PFSK-1 (cell line): ENCODE measurements around the gene SPRR3.

Experiments
- FOXP2 ChIP-seq: optimal IDR thresholded peaks from 2 replicates; pipeline ENCODE3; 2011; ENCODE audit warnings: borderline replicate concordance, control low read depth, inconsistent platforms; ENCODE audit not compliant: insufficient read depth; ENCODE audit errors: extremely low read length, extremely low read depth
- POLR2AphosphoS5 ChIP-seq: IDR thresholded peaks from 2 replicates; pipeline ENCODE4 v1.6.1; 2012; ENCODE audit warnings: low read depth, mild to moderate bottlenecking, control low read depth, low read length, moderate library complexity
- TAF1 ChIP-seq: IDR thresholded peaks from 2 replicates; pipeline ENCODE4 v1.6.1; 2012; ENCODE audit warnings: low read length, control low read depth, borderline replicate concordance; ENCODE audit not compliant: insufficient read depth
- TF ChIP-seq, protein P1 (sequence below), 2 experiments: IDR thresholded peaks; 2 replicates each; pipeline versions ENCODE4 v1.6.1 to v1.8.0; 2011 to 2012; ENCODE audit warnings: low read depth in 2 of 2, low read length in 2 of 2, control low read depth in 1 of 2, inconsistent platforms in 1 of 2, mild to moderate bottlenecking in 1 of 2, moderate library complexity in 1 of 2; ENCODE audit not compliant: insufficient read depth in 1 of 2

DNA sequence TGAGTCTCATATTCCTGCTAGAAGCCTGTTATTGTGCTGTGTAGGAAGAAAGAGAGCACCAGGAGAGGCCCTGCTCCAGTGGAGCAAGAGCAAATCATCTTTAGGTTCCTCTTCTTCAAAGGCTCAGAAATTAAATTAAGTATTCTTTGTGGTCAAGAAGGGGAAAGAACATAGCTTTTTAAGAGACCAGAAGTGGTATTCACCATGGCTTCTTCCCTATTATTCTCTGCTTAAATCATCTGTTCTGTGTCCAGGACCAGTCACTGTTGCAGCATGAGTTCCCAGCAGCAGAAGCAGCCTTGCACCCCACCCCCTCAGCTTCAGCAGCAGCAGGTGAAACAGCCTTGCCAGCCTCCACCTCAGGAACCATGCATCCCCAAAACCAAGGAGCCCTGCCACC lies 30.5 kb downstream of the SPRR3 start:
- TF ChIP-seq FOXP2, result no peak
- no peak for TF ChIP-seq POLR2AphosphoS5
- no peak for TF ChIP-seq TAF1
- TF ChIP-seq, protein P1, sequence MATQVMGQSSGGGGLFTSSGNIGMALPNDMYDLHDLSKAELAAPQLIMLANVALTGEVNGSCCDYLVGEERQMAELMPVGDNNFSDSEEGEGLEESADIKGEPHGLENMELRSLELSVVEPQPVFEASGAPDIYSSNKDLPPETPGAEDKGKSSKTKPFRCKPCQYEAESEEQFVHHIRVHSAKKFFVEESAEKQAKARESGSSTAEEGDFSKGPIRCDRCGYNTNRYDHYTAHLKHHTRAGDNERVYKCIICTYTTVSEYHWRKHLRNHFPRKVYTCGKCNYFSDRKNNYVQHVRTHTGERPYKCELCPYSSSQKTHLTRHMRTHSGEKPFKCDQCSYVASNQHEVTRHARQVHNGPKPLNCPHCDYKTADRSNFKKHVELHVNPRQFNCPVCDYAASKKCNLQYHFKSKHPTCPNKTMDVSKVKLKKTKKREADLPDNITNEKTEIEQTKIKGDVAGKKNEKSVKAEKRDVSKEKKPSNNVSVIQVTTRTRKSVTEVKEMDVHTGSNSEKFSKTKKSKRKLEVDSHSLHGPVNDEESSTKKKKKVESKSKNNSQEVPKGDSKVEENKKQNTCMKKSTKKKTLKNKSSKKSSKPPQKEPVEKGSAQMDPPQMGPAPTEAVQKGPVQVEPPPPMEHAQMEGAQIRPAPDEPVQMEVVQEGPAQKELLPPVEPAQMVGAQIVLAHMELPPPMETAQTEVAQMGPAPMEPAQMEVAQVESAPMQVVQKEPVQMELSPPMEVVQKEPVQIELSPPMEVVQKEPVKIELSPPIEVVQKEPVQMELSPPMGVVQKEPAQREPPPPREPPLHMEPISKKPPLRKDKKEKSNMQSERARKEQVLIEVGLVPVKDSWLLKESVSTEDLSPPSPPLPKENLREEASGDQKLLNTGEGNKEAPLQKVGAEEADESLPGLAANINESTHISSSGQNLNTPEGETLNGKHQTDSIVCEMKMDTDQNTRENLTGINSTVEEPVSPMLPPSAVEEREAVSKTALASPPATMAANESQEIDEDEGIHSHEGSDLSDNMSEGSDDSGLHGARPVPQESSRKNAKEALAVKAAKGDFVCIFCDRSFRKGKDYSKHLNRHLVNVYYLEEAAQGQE (IDR thresholded peaks at IDR 0.05; ENCODE audit: insufficient read depth in 1 of 2, low read depth in 2 of 2, low read length in 2 of 2), result no peak
